ENCODE data around the gene RAD51.

Gene RAD51

DNA sequence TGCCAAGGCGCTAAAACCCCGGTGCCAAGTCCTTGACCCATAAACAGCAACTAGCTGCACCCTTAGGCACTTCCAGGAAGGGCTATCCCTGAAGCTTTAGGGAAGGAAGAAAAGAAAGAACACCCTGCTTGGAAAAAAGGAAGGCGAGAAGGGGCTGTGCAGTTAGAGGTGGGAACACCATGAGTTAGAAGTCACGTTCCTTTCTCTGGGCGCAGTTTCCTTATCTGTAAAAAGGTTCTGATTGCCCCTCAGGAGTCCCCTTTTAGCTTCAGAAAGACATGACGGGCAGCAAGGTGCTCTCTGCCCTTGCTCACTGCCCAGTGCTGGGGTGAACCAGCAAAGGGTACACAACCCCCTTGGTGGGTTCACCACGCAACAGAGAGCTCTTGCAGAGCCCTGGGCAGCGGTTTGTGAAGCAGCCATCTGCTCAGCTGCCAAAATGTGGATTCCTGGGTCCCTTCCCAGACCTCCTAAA lies 69.7 kb downstream of the RAD51 start:
- Histone ChIP-seq H3K27ac (peak overlapping the region; percentile 87 to 89), H3K27me3 (no peaks in the 10 kb centered on the region), H3K36me3 (peaks cover 0 to 24% (median 5%) of the 10 kb centered on the region in 3 donors), H3K4me1 (peaks cover 0 to 58% (median 27%) of the 10 kb centered on the region in 4 donors), H3K9me3 (no peaks in the 10 kb centered on the region), H3K4me3 (peak overlapping the region; percentile 62 to 69)
- intact Hi-C loops (cut with DNase I; ENCODE audit: low total_unique reads) = loop anchor here (5.0 kb wide), 1 partner anchor 128 kb away; the partner anchor contains the start of gene VPS18
- no peak for DNase-seq
- TF ChIP-seq, protein P1, sequence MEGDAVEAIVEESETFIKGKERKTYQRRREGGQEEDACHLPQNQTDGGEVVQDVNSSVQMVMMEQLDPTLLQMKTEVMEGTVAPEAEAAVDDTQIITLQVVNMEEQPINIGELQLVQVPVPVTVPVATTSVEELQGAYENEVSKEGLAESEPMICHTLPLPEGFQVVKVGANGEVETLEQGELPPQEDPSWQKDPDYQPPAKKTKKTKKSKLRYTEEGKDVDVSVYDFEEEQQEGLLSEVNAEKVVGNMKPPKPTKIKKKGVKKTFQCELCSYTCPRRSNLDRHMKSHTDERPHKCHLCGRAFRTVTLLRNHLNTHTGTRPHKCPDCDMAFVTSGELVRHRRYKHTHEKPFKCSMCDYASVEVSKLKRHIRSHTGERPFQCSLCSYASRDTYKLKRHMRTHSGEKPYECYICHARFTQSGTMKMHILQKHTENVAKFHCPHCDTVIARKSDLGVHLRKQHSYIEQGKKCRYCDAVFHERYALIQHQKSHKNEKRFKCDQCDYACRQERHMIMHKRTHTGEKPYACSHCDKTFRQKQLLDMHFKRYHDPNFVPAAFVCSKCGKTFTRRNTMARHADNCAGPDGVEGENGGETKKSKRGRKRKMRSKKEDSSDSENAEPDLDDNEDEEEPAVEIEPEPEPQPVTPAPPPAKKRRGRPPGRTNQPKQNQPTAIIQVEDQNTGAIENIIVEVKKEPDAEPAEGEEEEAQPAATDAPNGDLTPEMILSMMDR (IDR thresholded peaks at IDR 0.05) = no peak

DNA sequence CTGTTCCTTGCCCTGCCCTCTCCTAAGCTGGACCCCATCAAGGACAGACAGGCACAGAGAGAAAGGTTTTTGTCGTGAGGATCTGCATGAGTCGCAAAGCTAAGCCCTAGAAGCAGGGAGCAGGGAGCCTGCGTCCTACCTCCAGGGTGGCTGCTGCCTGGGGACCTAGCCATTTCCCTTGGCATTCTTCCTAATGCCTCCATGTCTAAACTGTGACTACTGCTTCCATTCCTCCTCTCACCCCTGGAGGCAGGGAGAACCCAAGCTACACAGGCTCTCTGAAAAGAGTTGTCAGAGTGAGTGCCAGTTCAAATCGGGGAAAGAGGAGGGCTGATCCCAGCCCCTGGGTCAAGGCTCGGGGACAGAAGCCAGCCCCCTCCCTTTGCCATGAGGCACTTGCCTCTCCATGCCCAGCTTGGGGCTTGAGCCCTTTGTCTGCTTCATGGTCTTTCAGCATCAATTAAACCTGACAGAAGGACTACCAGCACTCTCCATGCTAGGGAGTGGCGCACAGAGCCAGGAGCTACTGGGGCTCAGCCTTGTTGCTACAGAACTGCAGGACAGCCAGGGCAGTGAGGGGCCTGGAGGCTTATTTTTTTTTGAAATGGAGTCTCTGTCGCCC lies 71.3 kb downstream of the RAD51 start:
- H3K4me1 ChIP-seq = peaks cover 0 to 69% (median 27%) of the 10 kb centered on the region in 4 donors
- H3K4me3 ChIP-seq = no peak overlapping the region
- TF ChIP-seq, protein P1 (IDR thresholded peaks at IDR 0.05) = no peak
- peaks cover 0 to 37% (median 5%) of the 10 kb centered on the region in 3 donors for H3K36me3 ChIP-seq
- intact Hi-C loops (cut with DNase I; ENCODE audit: low total_unique reads) = loop anchor here (5.0 kb wide), 1 partner anchor 126 kb away; the partner anchor contains the start of gene VPS18
- DNase-seq = no peak
- H3K27ac ChIP-seq = peak overlapping the region; percentile 87 to 89
- no peaks in the 10 kb centered on the region for H3K27me3 ChIP-seq
- no peaks in the 10 kb centered on the region for H3K9me3 ChIP-seq

DNA sequence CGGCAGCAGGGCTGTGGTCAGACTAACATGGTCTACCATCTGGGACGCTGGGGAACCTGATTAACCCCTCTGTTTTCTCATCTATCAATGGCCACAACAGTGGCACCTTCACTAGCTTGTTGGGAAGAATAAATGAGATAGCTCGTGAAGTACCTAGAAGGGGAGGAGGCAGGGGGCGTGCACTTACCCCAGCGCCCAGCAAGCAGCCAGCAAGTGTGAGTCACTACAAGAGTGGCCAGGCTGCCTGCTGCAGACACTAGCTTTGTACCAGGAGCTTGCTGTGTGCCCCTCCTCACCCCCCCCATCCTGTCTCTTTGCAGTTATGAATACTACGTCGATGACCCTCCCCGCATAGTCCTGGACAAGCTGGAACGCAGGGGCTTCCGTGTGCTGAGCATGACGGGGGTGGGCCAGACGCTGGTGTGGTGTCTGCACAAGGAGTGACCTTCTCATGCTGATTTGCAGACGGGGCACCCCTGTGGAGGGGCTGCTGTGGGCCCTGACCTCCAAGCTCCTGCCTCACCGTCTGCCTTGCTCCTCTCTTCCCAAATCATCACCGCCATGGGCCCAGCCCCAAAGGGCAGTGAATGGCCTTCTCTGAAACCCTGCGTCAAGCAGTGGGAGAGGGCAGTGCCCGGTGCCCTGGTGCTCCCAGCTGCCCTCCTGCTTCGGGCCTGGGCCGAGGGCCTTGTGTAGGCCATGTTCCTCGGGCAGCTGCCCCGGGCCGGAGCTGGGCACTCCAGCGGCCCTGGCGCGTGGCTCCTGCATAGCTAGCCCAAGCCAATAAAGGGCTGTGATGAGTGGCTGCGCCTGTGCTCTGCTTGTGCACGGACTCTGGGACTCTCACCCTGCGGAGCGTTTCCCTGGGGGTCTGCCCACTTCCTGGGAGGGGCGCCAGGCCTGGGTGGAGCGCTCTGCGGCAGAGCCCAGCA lies 72.2 kb downstream of the RAD51 start:
- H3K27ac ChIP-seq = peak overlapping the region; percentile 87 to 89
- H3K27me3 ChIP-seq = no peaks in the 10 kb centered on the region
- no peak for DNase-seq
- TF ChIP-seq, protein P1 (IDR thresholded peaks at IDR 0.05) = no peak
- no peaks in the 10 kb centered on the region for H3K9me3 ChIP-seq
- intact Hi-C loops (cut with DNase I; ENCODE audit: low total_unique reads) = loop anchor here (5.0 kb wide), 1 partner anchor 125 kb away; the partner anchor contains the start of gene VPS18
- H3K4me3 ChIP-seq = no peak overlapping the region
- H3K36me3 ChIP-seq = peaks cover 0 to 46% (median 11%) of the 10 kb centered on the region in 3 donors
- peaks cover 0 to 69% (median 27%) of the 10 kb centered on the region in 4 donors for H3K4me1 ChIP-seq

DNA sequence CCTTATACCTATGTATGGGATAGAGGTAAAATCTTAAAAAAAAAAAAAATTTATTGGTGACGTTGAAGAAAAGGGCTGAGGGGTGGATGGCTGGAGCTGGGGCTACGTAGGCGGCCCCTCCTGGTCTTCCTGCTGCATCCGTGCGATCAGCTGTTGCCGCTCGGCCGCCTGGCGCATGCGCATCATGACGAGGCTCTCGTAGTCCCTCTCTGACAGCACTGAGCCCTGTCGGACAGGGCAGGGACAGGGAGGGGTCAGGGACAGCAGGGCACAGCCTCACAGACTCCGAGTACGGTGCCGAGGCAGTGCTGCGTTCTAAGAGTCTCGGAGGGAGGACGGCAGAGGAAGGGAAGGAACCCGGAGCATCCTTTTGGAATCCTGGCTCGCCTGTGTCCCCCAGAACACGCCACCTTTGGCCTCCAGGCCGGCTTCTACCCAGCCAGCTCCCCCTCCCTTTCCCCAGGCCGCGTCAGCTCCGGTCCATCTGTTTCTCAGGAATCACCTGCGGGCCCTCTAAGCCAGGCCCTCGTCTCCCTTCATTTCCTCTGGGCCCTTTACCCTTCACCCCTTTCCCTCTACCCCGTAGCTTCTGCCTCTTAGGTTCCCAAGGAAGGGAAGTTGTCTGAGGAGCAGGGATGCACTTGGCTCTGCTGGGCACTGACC lies 73.0 kb downstream of the RAD51 start:
- no peaks in the 10 kb centered on the region for H3K27me3 ChIP-seq
- H3K9me3 ChIP-seq = no peaks in the 10 kb centered on the region
- H3K36me3 ChIP-seq = peaks cover 4 to 54% (median 19%) of the 10 kb centered on the region in 3 donors
- no peak for DNase-seq
- TF ChIP-seq, protein P1 (IDR thresholded peaks at IDR 0.05) = no peak
- H3K27ac ChIP-seq = no peak overlapping the region
- no peak overlapping the region for H3K4me3 ChIP-seq
- intact Hi-C loops (cut with DNase I; ENCODE audit: low total_unique reads) = loop anchor here (5.0 kb wide), 1 partner anchor 124 kb away; the partner anchor contains the start of gene VPS18
- H3K4me1 ChIP-seq = peaks cover 0 to 69% (median 25%) of the 10 kb centered on the region in 4 donors

Data from tibial artery (tissue), 4 donors.